Heart left ventricle (tissue), 13 donors: ENCODE measurements around the gene SPNS2.

Source experiments
- POLR2A ChIP-seq, 2 donors: fragments of 450-650 bp; IDR thresholded peaks; one replicate each; pipeline ENCODE4 v1.6.1; 2017; ENCODE audit warnings: antibody characterized with exemption in 2 of 2, mild to moderate bottlenecking in 2 of 2, moderate library complexity in 2 of 2
- TF ChIP-seq, protein P1 (sequence below), 12 donors: fragments of 200-600 bp; sonication (generic) in 4 of 12; IDR thresholded peaks; one replicate each; pipeline versions ENCODE4 v1.5.0 to v1.8.0; 2018 to 2022; ENCODE audit warnings: antibody characterized with exemption in 12 of 12, mild to moderate bottlenecking in 5 of 12
- donor health status: ischemic (EF 13 %, LVEDD 7.1; RV severe dilation, severe dysfunction).
- donor health status: DM: no; HTN: yes; CAD: no.
- donor health status: DM: no; HTN: no; CAD: no.
- donor health status: ischemic (EF 25% LVEDD 6.9; RV normal size, moderate dysfunction).
- donor health status: ischemic (EF 25% LVEDD 5.7; RV mildly dilated, moderate dysfunction).
- donor health status: ischemic (EF 35%, LVEDD 5.7; RV mildly dilated, moderate dysfunction).
- donor health status: nonischemic (EF 11% LVEDD 7.7; RV severe dilation, severe dysfunction).
- donor health status: DM: yes; HTN: yes; CAD: no.
- donor health status: PGD.
- donor health status: ischemic (EF 29% LVEDD 5.4; RV normal size, mild dysfunction).
- donor health status: nonischemic (EF 23%, LVEDD 6.1; RV moderate dilation, normal function).

DNA sequence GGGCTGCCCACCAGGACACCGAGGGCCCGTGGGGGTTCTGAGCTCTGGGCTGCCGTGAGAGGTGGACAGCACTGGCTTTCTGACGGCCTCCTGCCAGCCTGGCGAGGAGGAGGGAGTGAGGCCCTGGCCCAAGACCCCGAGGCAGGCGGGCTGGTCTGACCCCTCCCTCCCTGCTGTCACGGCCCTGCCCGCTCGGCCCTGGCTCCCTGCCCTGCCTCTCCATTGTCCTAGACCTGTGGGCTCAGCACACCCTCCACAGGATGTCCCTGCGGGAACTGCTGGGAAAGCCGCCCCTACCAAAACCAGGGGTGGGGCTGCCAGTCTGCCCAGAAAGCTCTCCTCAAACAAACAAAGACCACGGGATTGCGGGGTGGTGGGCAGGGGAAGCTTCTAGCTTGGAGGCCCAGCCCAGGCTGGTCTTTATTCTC lies 20.7 kb downstream of the SPNS2 start:
- TF ChIP-seq, protein P1, sequence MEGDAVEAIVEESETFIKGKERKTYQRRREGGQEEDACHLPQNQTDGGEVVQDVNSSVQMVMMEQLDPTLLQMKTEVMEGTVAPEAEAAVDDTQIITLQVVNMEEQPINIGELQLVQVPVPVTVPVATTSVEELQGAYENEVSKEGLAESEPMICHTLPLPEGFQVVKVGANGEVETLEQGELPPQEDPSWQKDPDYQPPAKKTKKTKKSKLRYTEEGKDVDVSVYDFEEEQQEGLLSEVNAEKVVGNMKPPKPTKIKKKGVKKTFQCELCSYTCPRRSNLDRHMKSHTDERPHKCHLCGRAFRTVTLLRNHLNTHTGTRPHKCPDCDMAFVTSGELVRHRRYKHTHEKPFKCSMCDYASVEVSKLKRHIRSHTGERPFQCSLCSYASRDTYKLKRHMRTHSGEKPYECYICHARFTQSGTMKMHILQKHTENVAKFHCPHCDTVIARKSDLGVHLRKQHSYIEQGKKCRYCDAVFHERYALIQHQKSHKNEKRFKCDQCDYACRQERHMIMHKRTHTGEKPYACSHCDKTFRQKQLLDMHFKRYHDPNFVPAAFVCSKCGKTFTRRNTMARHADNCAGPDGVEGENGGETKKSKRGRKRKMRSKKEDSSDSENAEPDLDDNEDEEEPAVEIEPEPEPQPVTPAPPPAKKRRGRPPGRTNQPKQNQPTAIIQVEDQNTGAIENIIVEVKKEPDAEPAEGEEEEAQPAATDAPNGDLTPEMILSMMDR (IDR thresholded peaks at IDR 0.05), result no peak
- TF ChIP-seq POLR2A (IDR thresholded peaks at IDR 0.05), result no peak
